GM19328 (cell line): ENCODE measurements around the gene ZMYM2.
A peak's percentile ranks its signal among the peaks of the same experiment; 100 is the strongest.

Experiments used
- ATAC-seq: cut with Tn5 transposase; IDR thresholded peaks from one replicate; pipeline ENCODE4 v1.9.1; 2021; ENCODE audit warnings: mild to moderate bottlenecking, moderate library complexity; ENCODE audit not compliant: unreplicated experiment

ZMYM2 gene

DNA sequence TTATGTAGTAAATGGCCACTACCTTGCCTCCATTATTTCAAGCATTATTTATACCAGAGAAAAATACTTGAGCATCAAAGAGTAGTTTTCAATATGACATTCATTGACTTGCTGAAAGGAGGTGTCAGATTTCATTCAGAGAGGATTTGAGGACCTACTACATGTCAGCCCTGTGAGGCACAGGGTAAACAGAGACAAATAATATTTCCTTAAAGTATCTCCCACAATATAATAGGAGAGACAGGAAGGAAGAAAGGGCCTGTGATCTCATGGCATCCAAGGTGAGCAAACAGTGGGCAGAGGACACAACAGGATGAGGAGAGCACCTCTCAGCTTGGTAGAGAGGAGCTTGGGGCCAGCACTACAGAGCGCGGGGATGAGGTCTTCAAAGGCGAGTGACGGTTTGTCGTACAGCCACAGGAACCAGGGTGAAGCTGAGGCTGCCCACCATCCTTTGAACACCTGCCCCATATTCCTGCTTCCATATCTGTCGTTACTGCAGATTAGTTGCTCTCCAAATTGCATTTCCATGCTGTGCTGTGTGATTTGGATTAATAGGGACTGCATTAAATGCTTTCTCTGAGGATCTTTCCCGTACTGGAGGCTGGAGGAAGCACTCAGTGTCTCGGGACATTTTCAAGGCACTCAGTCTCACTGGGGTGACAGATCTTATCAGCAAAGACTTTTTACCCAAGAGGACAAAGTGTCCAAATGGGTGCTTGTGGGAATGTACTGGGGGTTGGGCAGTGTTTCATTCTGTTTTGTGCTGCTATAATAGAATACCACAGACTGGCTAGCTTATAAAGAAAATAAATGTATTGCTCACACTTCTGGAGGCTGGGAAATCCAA lies 143.2 kb downstream of the ZMYM2 start:
- ATAC-seq: no peak

DNA sequence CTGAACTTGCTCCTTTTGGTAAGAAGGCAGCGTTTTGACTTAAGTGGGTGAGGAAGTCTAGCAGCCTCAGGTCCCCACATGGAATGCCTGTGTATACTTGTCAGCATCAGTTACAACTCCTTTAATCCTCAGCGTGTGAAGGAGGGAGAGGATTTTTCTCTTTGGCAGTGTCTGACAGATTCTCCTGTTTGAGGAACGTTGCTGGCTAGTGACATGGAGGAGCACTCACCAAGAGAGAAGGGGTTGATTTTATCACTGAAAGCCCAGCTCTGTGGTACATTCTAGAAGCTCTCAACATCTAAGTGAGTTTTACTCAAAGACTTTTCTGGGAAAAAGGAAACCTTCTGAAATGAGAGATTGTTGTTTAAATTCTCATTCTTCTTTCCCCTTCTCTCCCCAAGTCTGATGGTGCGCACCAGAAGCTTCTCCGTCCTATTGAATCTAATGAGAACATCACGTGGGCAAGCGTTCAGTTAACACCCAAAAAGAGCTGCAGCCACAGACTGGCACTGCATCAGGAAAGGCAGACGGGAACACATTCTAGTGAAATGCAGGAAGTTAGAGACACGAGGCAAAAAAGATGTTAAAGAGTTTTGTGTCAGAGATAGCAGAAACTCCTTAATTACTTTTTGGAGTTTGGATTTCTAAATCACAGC lies 144.1 kb downstream of the ZMYM2 start:
- no peak for ATAC-seq

DNA sequence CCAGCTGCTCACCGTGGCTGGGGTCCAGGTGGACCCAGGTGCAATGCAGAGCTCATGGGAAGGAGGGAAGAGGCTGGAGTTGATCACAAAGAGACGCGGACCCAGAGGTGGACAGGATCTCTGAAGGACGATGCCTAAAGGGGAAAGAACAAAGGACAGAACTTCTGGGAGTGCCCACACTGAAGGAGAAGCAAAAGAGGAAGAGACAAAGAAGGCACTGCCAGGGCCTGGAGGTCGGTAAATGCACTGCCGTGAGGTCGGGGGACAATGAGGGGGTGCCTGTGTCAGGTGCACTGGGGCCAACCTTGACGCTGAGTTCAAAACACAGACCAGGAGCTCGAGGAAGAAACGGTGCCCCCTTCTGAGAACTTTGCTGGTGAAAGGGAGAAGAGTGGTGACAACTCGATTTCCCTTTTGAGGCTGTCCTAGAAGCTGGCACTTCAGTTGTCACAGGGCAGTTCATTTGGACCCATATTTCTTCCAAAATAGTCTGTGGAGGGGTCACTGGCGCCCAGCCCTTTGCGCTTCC lies 146.7 kb downstream of the ZMYM2 start:
- no peak for ATAC-seq

DNA sequence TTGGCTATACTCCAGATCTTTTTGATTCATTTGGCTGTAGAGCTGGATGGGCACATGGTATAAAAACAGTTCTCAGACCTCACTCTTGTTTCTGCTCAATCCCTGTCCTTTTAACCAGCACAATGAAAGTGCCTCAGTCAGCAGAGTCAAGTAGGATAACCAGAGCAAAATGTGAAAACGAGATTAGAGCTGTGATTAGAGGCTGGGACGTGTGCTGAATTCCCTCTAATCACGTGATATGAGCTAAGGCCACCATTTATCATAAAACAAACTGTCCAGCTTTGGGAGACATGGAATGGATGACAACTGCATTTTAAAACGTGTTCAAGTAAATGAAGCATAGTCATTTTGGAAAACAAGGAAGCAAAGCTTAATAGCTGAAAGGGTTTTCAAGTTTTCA lies 148.2 kb downstream of the ZMYM2 start:
- no peak for ATAC-seq

DNA sequence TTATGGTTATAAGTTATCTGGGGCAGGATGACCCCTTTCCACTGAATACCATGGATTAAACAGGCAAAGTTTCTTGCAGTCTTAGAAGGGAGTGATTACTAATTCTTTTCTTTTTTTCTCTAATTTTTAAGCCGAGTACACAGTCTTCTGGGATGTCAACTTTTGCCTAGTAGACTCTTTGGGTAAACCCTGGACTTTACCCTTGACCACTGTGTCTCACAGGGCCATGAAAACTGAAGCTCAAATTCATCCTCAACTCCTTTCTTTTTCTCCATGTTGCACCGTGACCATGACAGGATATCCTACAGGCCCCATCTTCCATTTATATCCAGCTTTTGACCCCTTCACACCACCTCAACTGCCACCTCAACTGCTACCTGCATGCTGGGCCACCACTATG lies 150.5 kb downstream of the ZMYM2 start:
- no peak for ATAC-seq

DNA sequence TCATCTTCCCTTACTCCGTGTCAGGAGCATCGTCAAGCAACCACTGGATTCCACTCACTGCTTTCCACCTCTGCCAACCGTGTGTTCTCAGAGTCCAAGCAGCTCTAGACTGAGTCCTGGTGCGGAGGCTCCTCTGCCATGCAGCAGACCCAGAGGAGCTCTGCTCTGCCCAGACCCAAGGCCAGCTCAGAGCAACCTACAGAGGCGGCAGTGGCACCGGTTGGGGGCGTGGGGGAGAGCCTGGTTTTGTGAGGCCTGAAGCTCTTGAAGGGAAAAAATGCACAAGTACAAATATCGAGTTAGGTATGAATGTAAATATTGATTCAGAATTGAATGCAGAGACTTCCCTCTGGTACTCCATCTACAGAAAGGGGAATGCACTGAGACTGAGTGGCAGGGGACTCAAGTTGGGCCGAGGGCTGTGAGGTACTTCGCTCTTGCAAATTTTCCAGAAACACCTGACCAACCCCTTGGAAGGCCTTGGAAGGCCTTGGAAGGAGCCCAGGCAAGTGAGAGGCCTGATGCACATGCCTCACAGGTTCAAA lies 155.6 kb downstream of the ZMYM2 start:
- ATAC-seq: no peak

DNA sequence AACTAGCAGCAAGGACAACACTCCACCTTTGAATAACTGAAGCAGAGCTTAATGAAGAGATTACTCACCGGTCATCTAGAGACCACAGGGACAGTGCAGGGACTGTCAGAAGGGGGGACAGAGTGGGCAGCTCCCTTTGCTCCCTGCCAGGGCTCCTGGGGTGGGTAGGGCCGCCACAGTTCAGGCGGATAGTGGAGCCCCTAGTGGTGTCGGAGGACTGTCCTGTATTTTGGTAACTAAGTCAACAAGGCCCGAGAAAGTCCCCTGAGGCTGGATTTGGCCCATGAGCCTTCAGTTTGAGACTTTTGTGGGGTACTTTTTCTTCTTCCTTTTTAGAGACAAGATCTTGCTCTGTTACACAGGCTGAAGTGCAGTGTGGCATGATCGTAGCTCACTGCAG lies 157.7 kb downstream of the ZMYM2 start:
- ATAC-seq: no peak

DNA sequence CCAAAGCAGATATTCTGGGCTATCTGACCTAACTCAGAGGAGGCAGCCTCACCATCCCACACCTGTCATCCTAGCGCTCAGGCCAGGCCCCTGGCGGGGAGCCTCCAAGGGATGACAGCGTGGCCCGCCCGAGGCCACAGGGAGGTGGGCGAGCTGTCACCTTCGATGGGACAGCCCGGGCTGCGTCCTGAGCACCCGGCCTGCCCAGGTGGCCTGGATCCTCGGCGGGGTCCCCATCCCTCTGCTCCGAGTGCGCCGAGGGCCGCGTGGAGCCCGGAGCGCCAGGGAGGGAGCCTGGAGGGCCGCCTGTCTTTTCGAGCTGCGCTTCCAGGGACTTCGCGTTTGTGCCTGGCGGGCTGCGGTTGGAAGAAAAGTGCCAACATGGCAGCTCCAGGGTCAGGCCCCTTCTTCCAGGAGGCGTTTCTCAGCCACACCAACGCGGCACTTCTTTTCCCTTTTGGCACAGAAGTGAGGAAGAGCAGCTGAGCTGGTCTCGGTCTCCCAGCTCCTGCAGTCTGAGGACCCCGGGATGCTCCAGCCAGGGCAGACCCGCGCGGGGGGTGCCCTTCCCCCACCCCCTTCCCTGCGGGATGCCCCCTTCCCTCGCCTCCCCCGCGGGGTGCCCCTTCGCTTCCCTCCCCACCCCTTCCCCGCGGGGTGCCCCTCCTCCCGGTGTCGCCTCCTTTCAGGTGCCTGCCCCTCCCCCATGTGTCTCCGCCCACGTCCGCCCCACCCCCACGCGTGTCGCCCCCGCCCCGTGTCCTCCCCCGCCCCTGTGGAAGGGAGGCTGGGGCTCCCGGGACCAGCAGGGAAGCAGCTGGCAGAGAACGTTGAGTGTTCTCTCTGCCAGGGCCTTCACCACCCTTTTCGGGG lies 160.0 kb downstream of the ZMYM2 start:
- ATAC-seq: no peak

DNA sequence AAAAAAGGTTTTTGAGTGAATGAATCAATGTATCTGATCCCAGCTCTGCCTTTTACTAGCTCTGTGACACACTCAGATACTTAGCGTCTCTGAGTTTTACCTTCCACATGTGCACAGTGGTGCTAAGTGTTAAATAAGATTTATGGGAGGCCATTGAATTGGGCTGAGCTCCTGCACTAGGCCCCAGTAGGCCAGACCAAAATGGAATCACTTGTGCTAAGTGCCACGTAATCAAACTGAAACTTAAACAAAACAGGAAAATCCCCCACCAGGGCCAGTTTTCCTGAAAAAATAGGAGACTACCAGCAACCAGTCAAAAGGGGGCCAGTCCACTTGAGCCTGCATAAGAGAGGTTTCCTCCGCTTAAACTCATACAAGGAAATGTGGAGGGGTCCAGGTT lies 161.4 kb downstream of the ZMYM2 start:
- ATAC-seq: no peak

DNA sequence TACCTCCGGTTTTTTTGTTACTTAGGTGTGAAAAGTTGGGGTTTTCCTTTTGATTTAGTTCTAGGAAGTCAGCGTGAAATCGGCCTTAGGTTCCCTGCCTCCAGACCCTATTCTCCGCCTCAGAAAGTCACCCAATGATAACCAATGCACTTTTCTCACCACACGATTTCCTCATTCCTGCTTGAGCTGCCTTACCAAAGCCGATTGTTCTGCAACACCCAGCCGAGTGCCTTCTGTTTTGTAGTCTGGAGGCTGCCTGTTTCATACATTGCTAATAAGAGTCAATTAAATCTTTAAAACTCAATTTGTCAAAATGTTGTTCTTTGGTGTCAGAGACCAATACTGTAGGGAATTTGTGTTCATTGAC lies 162.6 kb downstream of the ZMYM2 start:
- no peak for ATAC-seq

DNA sequence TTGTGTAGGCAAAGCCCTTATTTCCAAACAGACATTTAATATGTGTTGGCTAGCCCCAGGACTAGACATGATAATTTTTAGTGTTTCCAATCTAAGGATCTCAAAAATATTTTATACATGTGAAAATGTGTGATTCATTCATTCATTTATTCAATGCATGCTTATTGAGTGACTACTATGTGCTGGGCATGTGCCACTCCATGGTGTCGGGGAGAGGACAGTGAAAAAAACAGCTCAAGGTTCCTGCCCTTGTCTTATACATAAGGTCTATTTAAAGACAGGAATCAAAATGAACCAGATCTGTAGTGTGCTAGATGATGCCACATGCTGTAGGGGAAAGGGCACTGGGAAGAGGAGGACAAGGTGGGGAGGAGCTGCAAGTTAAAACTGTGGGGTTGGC lies 165.8 kb downstream of the ZMYM2 start:
- ATAC-seq: no peak

DNA sequence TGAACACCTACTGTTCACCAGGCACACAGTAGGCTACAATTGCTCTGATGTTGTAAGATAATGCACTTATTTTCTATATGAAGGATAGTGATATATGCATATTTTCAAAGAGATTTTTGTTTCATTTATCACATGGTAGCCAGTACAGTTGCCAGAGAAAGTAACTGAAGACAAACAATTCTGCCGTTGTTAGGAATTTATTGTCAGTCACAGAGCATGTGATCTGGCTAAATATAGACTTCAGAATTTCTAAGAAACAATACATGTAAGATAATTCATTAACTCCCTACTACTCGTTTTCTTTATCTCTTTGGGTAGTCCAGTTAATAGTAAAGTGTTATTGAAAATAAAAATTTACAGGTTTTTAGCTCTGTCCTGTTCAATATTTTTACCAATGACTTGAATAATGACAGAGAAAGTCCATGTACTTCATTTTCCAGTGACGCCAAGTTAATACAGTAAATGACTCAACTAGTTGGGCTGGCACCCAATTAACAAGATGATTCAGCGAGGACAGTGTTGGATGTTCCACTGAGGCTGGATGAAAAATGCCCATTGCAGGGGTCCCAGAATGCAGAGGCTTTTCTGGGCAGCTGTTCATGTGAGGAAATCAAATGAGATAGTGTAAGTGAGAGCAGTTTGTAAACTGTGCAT lies 166.7 kb downstream of the ZMYM2 start:
- ATAC-seq: no peak

DNA sequence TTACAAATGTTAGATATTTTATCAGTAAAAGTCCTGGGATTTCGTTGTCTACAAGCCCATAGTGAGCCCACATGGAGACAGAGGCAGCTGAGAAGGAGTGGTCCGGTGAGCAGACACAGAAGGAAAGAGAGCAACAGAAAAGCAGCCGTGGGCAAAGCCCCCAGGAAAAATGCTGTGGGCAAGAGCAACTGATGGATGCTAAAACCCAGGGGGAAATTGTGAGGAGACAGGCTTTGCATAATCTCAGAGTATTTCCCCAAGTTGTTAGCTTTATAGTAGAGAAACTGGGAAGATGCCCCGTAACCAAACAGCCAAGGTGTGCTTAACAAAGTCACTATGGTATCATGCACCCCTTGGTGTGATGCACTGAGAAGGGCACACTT lies 167.2 kb downstream of the ZMYM2 start:
- no peak for ATAC-seq

DNA sequence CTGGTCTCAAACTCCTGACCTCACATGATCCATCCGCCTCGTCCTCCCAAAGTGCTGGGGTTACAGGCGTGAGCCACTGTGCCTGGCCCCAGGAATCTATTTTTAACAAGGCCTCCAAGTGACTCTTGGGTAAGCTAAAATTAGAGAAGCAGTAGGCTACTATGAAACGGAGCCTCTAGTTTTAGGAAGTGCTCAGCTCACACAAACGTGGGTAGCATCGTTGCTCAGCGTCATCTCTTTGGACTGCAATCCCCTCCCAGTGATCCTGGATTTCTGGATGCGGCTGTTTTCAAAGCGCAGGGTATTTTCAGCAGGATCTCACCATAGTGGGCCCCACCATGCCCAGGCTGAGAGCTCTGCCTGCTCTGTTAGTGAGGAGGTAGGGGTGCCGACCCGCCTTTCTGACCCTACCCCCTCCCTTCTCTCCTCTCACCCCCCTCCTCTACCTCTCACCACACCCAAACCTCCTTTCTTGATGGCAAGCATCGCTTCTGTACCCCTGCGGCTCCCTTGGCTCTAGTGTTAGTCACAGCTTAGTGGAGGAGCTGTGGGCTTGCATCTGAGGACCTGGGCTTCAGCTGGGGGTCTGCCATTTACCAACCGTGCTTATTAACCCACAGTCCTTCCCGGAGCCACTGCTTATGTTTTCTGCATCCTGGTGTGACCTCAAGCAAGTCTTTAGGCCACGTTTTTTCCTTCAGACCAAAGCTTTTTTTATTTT lies 168.2 kb downstream of the ZMYM2 start:
- no peak for ATAC-seq

DNA sequence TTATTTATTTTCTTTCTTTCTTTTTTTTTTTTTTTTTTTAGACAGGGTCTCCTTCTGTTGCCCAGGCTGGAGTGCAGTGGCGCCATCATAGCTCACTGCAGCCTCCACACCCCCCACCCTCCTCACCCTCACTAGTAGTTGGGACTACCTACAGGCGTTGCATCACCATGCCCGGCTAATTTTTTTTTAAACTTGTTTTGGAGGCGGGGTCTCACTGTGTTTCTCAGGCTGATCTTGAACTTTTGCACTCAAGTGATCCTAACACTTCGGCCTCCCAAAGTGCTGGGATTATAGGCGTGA lies 168.7 kb downstream of the ZMYM2 start:
- ATAC-seq: no peak

DNA sequence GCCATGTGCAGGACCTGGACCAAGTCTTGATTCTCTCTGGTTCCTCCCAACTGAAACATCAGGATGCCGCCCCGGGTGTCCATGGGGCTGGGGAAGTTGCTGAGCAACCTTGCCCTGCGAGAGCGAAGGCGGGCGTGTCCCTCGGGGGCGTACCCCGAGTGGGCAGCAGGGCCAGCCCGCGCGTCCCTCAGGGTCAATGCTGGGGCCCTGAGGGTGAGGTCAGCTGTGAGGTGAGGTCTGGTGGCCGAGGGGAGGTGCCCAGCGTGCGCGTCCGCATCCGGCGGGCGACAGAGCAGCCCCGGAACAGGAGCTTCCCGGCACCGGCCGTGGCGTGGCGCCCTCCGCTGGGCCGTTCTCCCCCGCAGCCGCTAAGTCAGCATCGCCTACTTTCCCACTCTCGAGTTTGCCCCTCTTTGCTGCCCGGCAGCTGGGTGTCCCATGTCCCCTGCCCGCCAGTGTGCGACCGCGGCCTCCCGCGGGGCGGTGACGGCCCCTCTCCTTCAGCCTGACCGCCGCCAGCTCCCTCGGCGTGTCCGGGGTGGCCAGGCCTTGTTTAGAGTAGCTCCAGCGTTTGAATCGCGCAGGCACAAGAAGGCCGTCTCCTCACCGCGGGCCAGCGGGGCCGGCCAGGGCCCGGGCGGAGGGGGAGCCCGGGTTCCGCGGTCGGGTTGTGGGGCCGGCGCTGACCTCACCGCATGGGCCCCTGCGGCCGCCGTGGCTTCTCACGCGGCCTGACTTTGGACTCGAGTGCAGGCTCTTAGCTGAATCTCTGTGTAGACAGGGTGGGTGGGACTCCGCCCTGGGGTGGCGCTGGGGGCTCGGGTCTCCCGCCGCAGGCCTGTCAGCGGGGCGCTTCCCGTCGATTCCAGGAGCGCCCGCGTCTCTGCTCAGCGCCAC lies 169.3 kb downstream of the ZMYM2 start:
- ATAC-seq: peak; percentile 52

DNA sequence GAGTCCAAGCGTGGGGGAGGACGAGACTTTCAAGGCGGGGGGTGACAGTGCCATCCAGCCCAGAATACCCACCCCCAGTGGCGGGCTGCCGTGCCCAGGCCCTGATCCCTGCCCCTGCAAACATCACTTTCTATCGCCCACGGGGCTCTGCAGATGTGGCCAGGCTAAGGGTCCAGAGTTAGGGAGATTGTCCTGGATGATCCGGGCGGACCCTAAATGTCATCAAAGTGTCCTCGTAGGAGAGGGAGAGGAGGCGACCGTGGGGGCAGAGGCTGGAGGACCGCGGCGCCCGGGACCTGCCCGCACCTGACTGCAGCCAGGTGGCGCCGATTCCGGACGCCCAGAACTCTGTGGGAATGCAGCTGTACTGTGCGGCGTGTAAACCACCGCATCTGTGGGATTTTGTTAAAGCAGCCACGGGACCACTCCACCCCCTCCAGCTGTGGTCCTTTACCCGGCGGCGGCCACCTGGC lies 170.0 kb downstream of the ZMYM2 start:
- ATAC-seq: no peak

DNA sequence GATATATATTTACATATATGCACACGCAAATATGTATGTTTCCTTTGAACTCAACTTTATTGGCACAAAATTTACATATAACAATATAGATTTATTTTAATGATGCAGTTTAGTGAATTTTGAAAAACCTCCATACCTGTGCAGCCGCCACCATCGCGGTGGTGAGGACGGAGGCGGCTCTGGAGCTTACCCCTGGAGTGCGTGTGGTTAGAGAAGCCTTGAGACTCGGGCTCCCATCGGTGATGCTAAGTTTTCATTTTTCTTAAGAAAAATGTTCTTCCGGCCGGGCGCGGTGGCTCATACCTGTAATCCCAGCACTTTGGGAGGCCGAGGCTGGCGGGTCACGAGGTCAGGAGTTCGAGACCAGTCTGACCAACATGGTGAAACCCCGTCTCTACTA lies 170.5 kb downstream of the ZMYM2 start:
- ATAC-seq: no peak

DNA sequence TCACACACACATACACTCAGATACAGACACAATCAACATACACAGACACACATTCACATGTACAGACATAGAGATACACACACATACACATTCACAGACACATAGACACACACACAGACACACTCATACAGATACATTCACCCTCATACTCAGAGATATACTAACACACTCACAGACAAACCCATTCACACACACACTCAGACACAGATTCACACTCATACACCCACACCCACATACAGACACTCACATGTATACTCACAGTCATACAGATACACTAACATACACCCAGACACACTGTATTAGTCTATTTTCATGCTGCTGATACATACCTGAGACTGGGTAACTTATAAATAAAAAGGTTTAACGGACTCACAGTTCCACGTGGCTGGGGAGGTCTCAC lies 171.5 kb downstream of the ZMYM2 start:
- ATAC-seq: no peak
